BLaER1 (cell line): ENCODE results near the gene SCNN1G.
"Not testable (repeated sequence)": the region's sequence is repeated elsewhere in the genome, so short reads cannot be mapped to it uniquely, and the experiment has no call there.

Experiments
- H3K27ac ChIP-seq: shearing (Covaris generic); formaldehyde crosslinking; 2 replicates; pipeline ENCODE4 v1.8.1; 2022
- H3K27me3 ChIP-seq: shearing (Covaris generic); formaldehyde crosslinking; 2 replicates; pipeline ENCODE4 v1.8.1; 2022
- H3K36me3 ChIP-seq: shearing (Covaris generic); formaldehyde crosslinking; 2 replicates; pipeline ENCODE4 v1.8.1; 2022
- H3K4me1 ChIP-seq: shearing (Covaris generic); formaldehyde crosslinking; 2 replicates; pipeline ENCODE4 v1.8.1; 2022
- H3K4me2 ChIP-seq: shearing (Covaris generic); formaldehyde crosslinking; 2 replicates; pipeline ENCODE4 v1.8.1; 2022
- H3K4me3 ChIP-seq: shearing (Covaris generic); formaldehyde crosslinking; 2 replicates; pipeline ENCODE4 v1.8.1; 2022
- H3K9ac ChIP-seq: shearing (Covaris generic); formaldehyde crosslinking; 2 replicates; pipeline ENCODE4 v1.8.1; 2022
- H3K9me3 ChIP-seq: shearing (Covaris generic); formaldehyde crosslinking; 2 replicates; pipeline ENCODE4 v1.8.1; 2022
- H4K20me1 ChIP-seq: shearing (Covaris generic); formaldehyde crosslinking; 2 replicates; pipeline ENCODE4 v1.8.1; 2022
- Cebpa-rat ChIP-seq: shearing (Covaris generic); IDR thresholded peaks from 2 replicates; pipeline ENCODE4 v1.8.1; 2022

Gene SCNN1G

DNA sequence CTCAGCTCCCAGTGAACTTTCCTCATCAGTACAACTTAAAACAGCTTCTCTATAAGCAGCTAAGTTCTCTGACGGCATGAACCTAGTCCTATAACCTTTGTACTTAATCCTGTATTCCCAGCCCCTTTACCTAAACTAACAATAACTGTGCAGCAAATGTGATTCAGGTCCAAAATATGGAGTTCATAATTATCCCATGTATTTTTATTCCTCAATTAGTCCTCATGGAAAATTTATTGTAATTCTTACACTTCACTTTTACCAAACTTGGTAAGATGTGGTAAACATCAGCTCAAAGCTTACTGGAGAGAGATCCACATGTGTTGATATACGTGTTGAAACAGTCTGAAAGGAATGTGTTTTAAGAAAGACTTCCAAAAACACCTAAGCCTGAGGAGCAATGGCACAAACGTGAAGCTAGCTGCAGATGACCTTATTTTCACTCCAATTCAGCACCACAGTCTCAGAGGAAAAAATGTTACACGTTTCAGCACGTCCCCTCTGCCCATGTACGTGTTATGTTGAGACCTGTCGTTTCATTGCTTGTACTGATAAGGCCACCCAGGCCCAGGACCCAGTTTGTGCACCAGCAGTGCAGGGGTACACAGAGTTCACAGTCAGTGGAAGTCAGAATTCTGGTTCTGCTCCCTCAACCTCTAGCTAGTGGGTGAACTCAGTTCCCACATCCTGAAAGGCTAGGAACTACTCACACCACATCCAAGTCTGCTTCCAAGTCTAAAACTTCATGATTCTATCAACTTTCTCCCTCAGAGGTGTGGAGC is 40.4 kb upstream of the SCNN1G start:
- Histone ChIP-seq H3K9ac (no peak overlapping the region; the same call in 1 of the 2 replicates), H3K36me3 (no peaks in the 10 kb centered on the region), H3K4me2 (no peak overlapping the region), H3K27ac (no peak overlapping the region), H3K4me3 (no peak overlapping the region), H4K20me1 (peaks cover 77% of the 10 kb centered on the region), H3K9me3 (peaks cover 19% of the 10 kb centered on the region), H3K27me3 (no peaks in the 10 kb centered on the region), H3K4me1 (peaks cover 27% of the 10 kb centered on the region)
- TF ChIP-seq Cebpa-rat = no peak

DNA sequence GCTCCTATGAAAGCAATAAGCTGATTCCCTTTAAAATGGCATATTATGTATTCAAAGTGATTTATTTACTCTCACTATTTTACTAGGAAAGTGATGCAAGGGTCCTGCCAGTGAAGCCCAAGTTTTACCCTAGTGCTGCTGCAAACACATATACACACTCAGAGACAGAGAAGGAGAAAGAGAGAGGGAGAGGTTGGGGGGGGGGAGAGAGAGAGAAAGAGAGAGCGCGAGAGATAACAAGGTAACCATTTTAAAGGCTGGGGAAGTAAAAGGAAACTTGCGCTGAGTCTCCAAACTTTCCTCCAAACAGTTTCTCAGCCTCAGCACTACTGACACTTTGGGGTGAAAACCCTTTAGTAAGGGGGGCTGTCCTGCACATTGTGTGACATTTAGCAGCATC is 39.2 kb upstream of the SCNN1G start:
- Histone ChIP-seq H3K9me3 (peaks cover 11% of the 10 kb centered on the region), H3K4me1 (peaks cover 40% of the 10 kb centered on the region), H3K27ac (no peak overlapping the region), H3K36me3 (no peaks in the 10 kb centered on the region), H3K9ac (no peak overlapping the region), H3K4me3 (no peak overlapping the region), H3K4me2 (no peak overlapping the region), H4K20me1 (peaks cover 83% of the 10 kb centered on the region), H3K27me3 (no peaks in the 10 kb centered on the region)
- no peak for TF ChIP-seq Cebpa-rat

DNA sequence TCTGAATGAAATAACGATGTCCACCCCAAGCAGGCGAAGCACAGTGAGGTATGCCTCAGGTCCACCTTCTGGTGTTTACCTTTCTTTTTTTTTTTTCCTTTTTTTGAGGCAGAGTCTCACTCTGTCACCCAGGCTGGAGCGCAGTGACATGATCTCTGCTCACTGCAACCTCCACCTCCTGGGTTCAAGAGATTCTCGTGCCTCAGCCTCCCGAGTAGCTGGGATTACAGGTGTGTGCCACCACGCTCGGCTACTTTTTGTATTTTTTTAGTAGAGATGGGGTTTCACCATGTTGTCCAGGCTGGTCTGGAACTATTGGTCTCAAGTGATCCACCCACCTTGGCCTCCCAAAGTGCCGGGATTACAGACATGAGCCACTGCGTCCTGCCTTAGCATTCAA is 38.2 kb upstream of the SCNN1G start:
- not testable (repeated sequence) for H3K27ac ChIP-seq, H3K4me3 ChIP-seq, H3K27me3 ChIP-seq, H3K9ac ChIP-seq, H3K36me3 ChIP-seq, H3K9me3 ChIP-seq, H3K4me2 ChIP-seq
- Histone ChIP-seq H3K4me1 (peaks cover 40% of the 10 kb centered on the region), H4K20me1 (peaks cover 83% of the 10 kb centered on the region)

DNA sequence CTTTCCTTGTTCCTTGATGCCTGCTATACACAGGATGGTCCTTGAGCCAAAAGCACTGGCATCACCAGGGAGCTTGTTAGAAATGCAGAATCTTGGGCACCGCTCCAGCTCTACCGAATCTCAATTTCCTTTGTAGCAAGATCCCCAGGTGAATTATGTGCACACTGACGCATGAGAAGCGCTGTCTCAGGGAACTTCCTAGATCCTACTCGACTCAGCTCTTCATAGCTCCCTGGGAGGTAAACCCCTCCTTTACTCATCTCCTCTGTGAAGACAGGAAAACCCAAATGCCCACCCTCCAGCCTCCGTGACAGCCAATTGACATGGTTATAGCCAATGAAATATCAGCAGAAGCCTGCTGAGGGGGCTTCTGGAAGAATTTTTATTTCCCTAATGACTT is 37.4 kb upstream of the SCNN1G start:
- Histone ChIP-seq H3K4me2 (peak overlapping the region; percentile 44), H3K27ac (no peak overlapping the region), H3K4me1 (peaks cover 46% of the 10 kb centered on the region), H3K36me3 (no peaks in the 10 kb centered on the region), H3K27me3 (no peaks in the 10 kb centered on the region), H3K4me3 (no peak overlapping the region), H3K9ac (no peak overlapping the region), H4K20me1 (peaks cover 75% of the 10 kb centered on the region), H3K9me3 (no peaks in the 10 kb centered on the region)
- no peak for TF ChIP-seq Cebpa-rat

DNA sequence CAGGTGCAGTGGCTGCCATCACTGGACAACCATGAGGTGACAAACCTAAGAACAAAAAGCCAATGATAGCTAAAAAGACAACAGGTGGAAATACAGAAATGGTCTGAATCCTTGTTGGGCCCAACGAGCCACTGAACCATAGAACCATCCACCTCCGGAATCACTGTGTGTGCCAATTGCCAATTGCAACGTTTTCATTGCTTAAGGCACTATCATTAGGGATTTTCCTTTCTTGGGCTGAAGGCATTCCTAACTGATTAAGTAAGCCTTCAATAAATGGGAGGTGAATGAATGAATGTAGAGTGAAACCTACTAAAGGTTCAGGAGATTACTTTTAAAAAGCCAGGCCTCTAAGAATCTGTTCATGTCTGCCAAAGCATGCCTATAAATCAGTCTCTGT is 36.9 kb upstream of the SCNN1G start:
- Histone ChIP-seq H4K20me1 (peaks cover 70% of the 10 kb centered on the region), H3K9ac (no peak overlapping the region), H3K9me3 (no peaks in the 10 kb centered on the region), H3K4me2 (peak overlapping the region; percentile 44), H3K27me3 (no peaks in the 10 kb centered on the region), H3K4me1 (peaks cover 46% of the 10 kb centered on the region), H3K4me3 (no peak overlapping the region), H3K27ac (no peak overlapping the region), H3K36me3 (no peaks in the 10 kb centered on the region)
- TF ChIP-seq Cebpa-rat = no peak

DNA sequence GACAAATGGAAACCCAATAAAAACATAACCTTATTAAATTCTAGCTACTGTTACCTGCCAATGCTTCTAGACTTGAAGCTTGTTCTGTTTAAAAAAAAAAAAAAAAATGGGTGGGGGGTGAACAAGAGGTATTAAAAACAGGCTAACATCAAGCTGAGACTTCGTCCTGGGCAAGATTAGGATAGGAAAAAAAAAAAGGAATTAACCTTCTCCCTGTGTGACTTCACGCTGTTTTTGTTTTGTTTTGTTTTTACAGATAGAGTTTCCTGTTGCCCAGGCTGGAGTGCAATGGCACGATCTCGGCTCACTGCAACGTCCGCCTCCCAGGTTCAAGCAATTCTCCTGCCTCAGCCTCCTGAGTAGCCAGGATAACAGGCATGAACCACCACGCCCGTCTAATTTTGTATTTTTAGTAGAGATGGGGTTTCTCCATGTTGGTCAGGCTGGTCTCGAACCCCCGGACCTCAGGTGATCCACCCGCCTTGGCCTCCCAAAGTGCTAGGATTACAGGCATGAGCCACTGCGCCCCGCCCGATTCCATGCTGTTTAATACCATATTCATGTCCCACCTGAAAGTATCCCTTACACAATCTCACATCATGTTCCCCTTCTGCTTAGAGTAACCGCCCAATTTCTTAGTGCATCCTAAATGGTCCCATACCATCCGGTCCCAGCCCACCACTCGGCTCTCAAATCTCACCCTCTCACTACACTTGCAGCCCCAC is 35.5 kb upstream of the SCNN1G start:
- Histone ChIP-seq H3K27ac (no peak overlapping the region), H4K20me1 (peaks cover 56% of the 10 kb centered on the region), H3K9ac (no peak overlapping the region), H3K4me1 (peaks cover 46% of the 10 kb centered on the region), H3K4me3 (no peak overlapping the region), H3K27me3 (no peaks in the 10 kb centered on the region), H3K4me2 (peak overlapping the region; percentile 94), H3K36me3 (no peaks in the 10 kb centered on the region), H3K9me3 (no peaks in the 10 kb centered on the region)
- no peak for TF ChIP-seq Cebpa-rat

DNA sequence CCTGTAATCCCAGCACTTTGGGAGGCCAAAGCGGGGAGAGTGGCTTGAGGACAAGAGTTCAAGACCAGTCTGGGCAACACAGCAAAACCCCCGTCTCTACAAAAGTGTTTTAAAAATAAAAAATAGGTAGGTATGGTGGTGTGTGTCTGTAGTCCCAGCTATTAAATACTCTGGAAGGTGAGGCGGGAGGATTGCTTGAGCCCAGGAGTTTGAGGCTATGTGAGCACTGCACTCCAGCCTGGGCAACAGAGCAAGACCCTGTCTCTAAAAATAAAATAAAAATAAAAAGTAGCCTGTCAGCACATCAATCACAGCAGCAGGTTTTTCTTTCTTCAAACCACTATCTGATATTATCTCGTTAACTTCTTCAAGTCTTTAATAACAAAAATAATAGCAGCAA is 34.9 kb upstream of the SCNN1G start:
- H3K27me3 ChIP-seq = no peaks in the 10 kb centered on the region
- peak overlapping the region; percentile 94 for H3K4me2 ChIP-seq
- no peak overlapping the region for H3K4me3 ChIP-seq
- H3K9me3 ChIP-seq = no peaks in the 10 kb centered on the region
- peaks cover 46% of the 10 kb centered on the region for H3K4me1 ChIP-seq
- H3K27ac ChIP-seq = no peak overlapping the region
- no peak for TF ChIP-seq Cebpa-rat
- peaks cover 50% of the 10 kb centered on the region for H4K20me1 ChIP-seq
- H3K9ac ChIP-seq = peak overlapping the region; percentile 83; the same call in 1 of the 2 replicates
- H3K36me3 ChIP-seq = no peaks in the 10 kb centered on the region

DNA sequence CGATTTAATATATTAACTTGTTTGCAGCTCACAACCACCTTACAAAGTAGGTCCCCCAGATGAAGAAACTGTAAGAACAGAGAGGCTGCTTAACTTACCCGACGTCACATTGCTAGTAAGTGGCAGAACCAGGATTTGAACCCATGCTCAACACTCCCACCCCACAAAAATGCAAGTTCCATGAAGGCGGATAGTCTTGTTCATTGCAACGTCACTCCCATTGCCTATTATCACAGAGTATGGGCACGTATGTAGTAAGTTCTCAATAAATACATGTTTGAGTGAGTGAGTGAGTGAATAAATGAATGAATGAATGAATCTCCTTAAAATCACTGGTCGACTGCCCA is 34.4 kb upstream of the SCNN1G start:
- Histone ChIP-seq H3K4me3 (peak overlapping the region; percentile 88), H3K27me3 (no peaks in the 10 kb centered on the region), H4K20me1 (peaks cover 45% of the 10 kb centered on the region), H3K9me3 (no peaks in the 10 kb centered on the region), H3K27ac (peak overlapping the region; percentile 75; the same call in 1 of the 2 replicates), H3K36me3 (no peaks in the 10 kb centered on the region), H3K9ac (peak overlapping the region; percentile 83), H3K4me1 (peaks cover 46% of the 10 kb centered on the region), H3K4me2 (peak overlapping the region; percentile 94)
- TF ChIP-seq Cebpa-rat = no peak

DNA sequence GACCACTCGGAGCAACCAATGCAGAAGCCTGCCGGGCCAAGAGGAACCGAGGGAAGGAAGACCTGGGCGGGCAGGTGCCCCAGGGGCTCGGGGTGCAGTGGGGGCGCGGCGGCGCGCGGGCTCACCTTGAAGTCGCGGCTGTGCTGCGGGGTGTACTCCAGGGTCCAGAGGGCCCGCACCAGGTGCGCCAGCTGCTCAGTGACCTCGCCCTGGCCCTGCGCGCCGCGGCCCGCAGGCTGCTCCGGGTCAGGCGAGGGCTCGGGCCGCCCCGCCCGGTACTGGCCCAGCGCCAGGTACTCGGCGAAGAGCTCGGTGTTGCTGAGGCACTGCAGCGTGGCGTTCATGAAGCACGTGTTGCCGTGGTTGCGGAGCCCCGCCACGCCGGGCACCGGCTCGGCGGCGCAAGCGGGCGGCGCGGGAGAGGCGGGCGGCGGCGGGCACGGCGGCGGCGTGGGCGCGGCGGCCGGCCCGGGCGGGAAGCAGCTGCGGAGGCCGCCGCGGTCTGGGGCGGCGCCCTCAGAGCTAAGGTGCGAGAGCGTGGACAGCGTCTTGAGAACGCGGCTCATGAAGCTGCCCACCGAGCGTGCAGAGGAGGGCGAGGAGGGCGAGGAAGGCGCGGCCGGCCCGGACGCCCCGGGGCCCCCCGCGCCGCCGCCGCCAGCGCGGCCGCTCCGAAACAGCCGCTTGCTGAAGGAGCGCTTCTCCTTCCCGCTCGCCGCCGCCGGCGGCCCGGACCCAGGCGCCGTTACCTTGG is 33.9 kb upstream of the SCNN1G start:
- Histone ChIP-seq H3K27me3 (no peaks in the 10 kb centered on the region), H4K20me1 (peaks cover 40% of the 10 kb centered on the region), H3K9me3 (no peaks in the 10 kb centered on the region), H3K27ac (peak overlapping the region; percentile 75), H3K9ac (peak overlapping the region; percentile 83), H3K4me2 (peak overlapping the region; percentile 94), H3K4me1 (peaks cover 46% of the 10 kb centered on the region), H3K4me3 (peak overlapping the region; percentile 88), H3K36me3 (no peaks in the 10 kb centered on the region)
- TF ChIP-seq Cebpa-rat = no peak
